K562 (cell line): Measurements from ENCODE around the gene SLC6A13. TPM values are rescaled to one million over a fixed set of nuclear protein-coding genes. Genes with fewer than 3 reads are reported as not detected.

Source experiments
- ATAC-seq: fragments of 200-7000 bp; cut with Tn5 transposase; 3 replicates; pipeline ENCODE4 v1.9.1; 2020; ENCODE audit warnings: moderate library complexity
- BruUV-seq: library from RNA; stranded (reverse); fragments of 400-500 nt; replicated peaks from 2 replicates; lab custom pipeline; 2021; lab: Mats Ljungman, UMichigan
- CTCF ChIA-PET: fragments of 300-600 bp; formaldehyde crosslinking; extraction: SDS; loops from one replicate; lab custom pipeline; 2021; ENCODE audit warnings: low intra/inter-chr PET ratio; lab: Yijun Ruan, JAX
- POLR2A ChIA-PET: fragments of 300-600, 350-650 bp; sonication (Branson Sonifier 250); formaldehyde crosslinking; extraction: SDS; loops from one replicate; lab custom pipeline; 2021; ENCODE audit warnings: antibody characterized with exemption, inconsistent platforms; lab: Yijun Ruan, JAX
- DNase-seq, 4 experiments: peaks; one replicate each; pipeline versions ENCODE4 v3.0.0 to v3.0.0-alpha.2; 2011 to 2018; ENCODE audit warnings: low spot score in 3 of 4, mixed read lengths in 3 of 4; ENCODE audit errors: extremely low read depth in 1 of 4
- FAIRE-seq: peaks from 2 replicates; lab custom pipeline; 2011; peaks lifted over from hg19 to GRCh38; lab: Jason Lieb, UNC
- H2AFZ ChIP-seq: 2 replicates; pipeline ENCODE4 v1.6.0; 2011; ENCODE audit warnings: low read depth, low read length, control low read depth, inconsistent platforms
- H3K27ac ChIP-seq: fragments of 200-600 bp; 3 replicates; pipeline ENCODE4 v1.8.0; 2011; ENCODE audit warnings: low read depth, mild to moderate bottlenecking, control low read depth, inconsistent platforms, low read length, moderate library complexity, mixed read lengths; ENCODE audit errors: extremely low read depth
- H3K27me3 ChIP-seq, 2 experiments: fragments of 300-600 bp in 1 of 2; 2 replicates in 1 of 2; 3 replicates in 1 of 2; pipeline versions ENCODE4 v1.6.0 to v1.8.0; 2011; ENCODE audit warnings: inconsistent platforms in 2 of 2, low read length in 2 of 2, mild to moderate bottlenecking in 1 of 2, mixed read lengths in 1 of 2, moderate library complexity in 1 of 2; ENCODE audit not compliant: control insufficient read depth in 2 of 2, insufficient read depth in 2 of 2
- H3K36me3 ChIP-seq: fragments of 300-600 bp; 3 replicates; pipeline ENCODE4 v1.8.0; 2011; ENCODE audit warnings: mild to moderate bottlenecking, low read length, inconsistent platforms; ENCODE audit not compliant: control insufficient read depth, insufficient read depth
- H3K4me1 ChIP-seq, 2 experiments: fragments of 200-600 bp in 1 of 2; replicated peaks in 1 of 2; 2 replicates in 1 of 2; 3 replicates in 1 of 2; pipeline versions ENCODE4 v1.5.1 to v1.8.0; 2011; ENCODE audit warnings: inconsistent platforms in 2 of 2, low read length in 2 of 2, mild to moderate bottlenecking in 1 of 2, mixed read lengths in 1 of 2, moderate library complexity in 1 of 2; ENCODE audit not compliant: control insufficient read depth in 2 of 2, insufficient read depth in 2 of 2
- H3K4me2 ChIP-seq: 2 replicates; pipeline ENCODE4 v1.6.1; 2011; ENCODE audit warnings: low read length, control low read depth, inconsistent platforms, mixed read lengths; ENCODE audit not compliant: insufficient read depth
- H3K4me3 ChIP-seq: fragments of 200-600 bp; sonication (generic), shearing (Covaris generic); 2 replicates; pipeline ENCODE4 v1.5.1; 2016; ENCODE audit warnings: control low read depth, inconsistent platforms
- H3K79me2 ChIP-seq: fragments of 200-600 bp; 3 replicates; pipeline ENCODE4 v1.8.0; 2011; ENCODE audit warnings: low read length, inconsistent platforms; ENCODE audit not compliant: control insufficient read depth, insufficient read depth
- H3K9ac ChIP-seq, 2 experiments: 2 replicates each; pipeline versions ENCODE4 v1.6.0 to v1.6.1; 2011; ENCODE audit warnings: low read depth in 2 of 2, low read length in 2 of 2, control low read depth in 1 of 2, inconsistent platforms in 1 of 2, mild to moderate bottlenecking in 1 of 2, mixed read lengths in 1 of 2; ENCODE audit not compliant: insufficient read depth in 1 of 2
- H3K9me1 ChIP-seq: one replicate; pipeline ENCODE4 v1.6.0; 2011; ENCODE audit warnings: inconsistent platforms, mild to moderate bottlenecking, low read length, moderate library complexity; ENCODE audit not compliant: control insufficient read depth, insufficient read depth
- H3K9me3 ChIP-seq: replicated peaks from 2 replicates; pipeline ENCODE4 v1.5.1; 2011; ENCODE audit warnings: low read depth, low read length, inconsistent platforms; ENCODE audit not compliant: control insufficient read depth, insufficient read depth
- H4K20me1 ChIP-seq: replicated peaks from 2 replicates; pipeline ENCODE4 v1.6.1; 2011; ENCODE audit warnings: low read length, inconsistent platforms, mixed read lengths; ENCODE audit not compliant: control insufficient read depth, insufficient read depth
- FIP1L1 ChIP-seq: fragments of 200-400 bp; formaldehyde crosslinking; IDR thresholded peaks from 2 replicates; pipeline ENCODE4 v1.6.1; 2018; ENCODE audit warnings: mild to moderate bottlenecking, low read depth, low read length; ENCODE audit not compliant: poor library complexity, severe bottlenecking
- LEF1 ChIP-seq: fragments of 450-650 bp; IDR thresholded peaks from 2 replicates; pipeline ENCODE4 v1.6.1; 2016; ENCODE audit warnings: mild to moderate bottlenecking
- MAFF ChIP-seq: IDR thresholded peaks from 2 replicates; pipeline ENCODE4 v1.6.1; 2012; ENCODE audit warnings: low read length, improper control_type of control experiment
- NFXL1 ChIP-seq: fragments of 450-650 bp; formaldehyde crosslinking; IDR thresholded peaks from 2 replicates; pipeline ENCODE4 v1.4.0; 2021; ENCODE audit warnings: mild to moderate bottlenecking
- SMARCB1 ChIP-seq: IDR thresholded peaks from 2 replicates; pipeline ENCODE4 v1.6.1; 2011; ENCODE audit warnings: improper control_type of control experiment, low read depth; ENCODE audit not compliant: insufficient read length
- ZNF140 ChIP-seq: fragments of 250-450 bp; sonication (Bioruptor Pico); IDR thresholded peaks from 2 replicates; pipeline ENCODE4 v1.8.0; 2021; ENCODE audit warnings: moderate library complexity, mild to moderate bottlenecking, inconsistent platforms
- ZNF644 ChIP-seq: fragments of 200-800 bp; sonication (Bioruptor generic); IDR thresholded peaks from 2 replicates; pipeline ENCODE4 v1.6.1; 2016; ENCODE audit warnings: low read depth, missing genetic modification characterization, missing compliant biosample characterization
- WGBS: fragments of 100-300 bp; shearing (Covaris generic); methylation state at CpG from one replicate; pipeline ENCODE4 v1.1.6; 2016; ENCODE audit warnings: low coverage, mixed read lengths; ENCODE audit not compliant: insufficient coverage; ENCODE audit errors: missing lambda C conversion rate; 5-methylcytosine and 5-hydroxymethylcytosine counted together
- in situ Hi-C: fragments of 300-500 bp; cut with MboI; formaldehyde crosslinking; loops from 4 replicates; pipeline ENCODE4 v1.15.0; 2018; ENCODE audit warnings: inconsistent platforms, mixed read lengths
- intact Hi-C: fragments of 100-400 bp; cut with micrococcal nuclease; formaldehyde crosslinking; loops from 2 replicates; pipeline ENCODE4 v1.14.2; 2022
- polyA plus RNA-seq, 8 experiments: library from polyadenylated mRNA; depleted of rRNA in 4 of 8; stranded (reverse) in 5 of 8; unstranded in 3 of 8; fragments of >200 nt; fragmentation: Nextera tagmentation in 2 of 8; fragmentation: Illumina TruSeq in 1 of 8; extraction: Ambion mirVana in 2 of 8; extraction: Trizol in 1 of 8; gene quantifications; 2 replicates each; pipeline versions ENCODE4 v1.2.1 to v1.2.3, GENCODE V29; 2011 to 2014; ENCODE audit warnings: inconsistent platforms in 1 of 8, missing spikeins in 1 of 8
- total RNA-seq, 7 experiments: library from RNA; depleted of rRNA in 6 of 7; stranded (reverse); fragments of >200 nt in 6 of 7; fragmentation: Illumina TruSeq in 2 of 7; extraction: Trizol in 2 of 7; gene quantifications; 2 replicates each; pipeline versions ENCODE4 v1.2.1 to v1.2.3, GENCODE V29; 2011 to 2021; ENCODE audit warnings: low replicate concordance in 1 of 7
- TF ChIP-seq, protein P1 (sequence below): fragments of 450-650 bp; formaldehyde crosslinking; IDR thresholded peaks from 2 replicates; pipeline ENCODE4 v1.4.0; 2020; ENCODE audit warnings: mild to moderate bottlenecking
- TF ChIP-seq, protein P2 (sequence below): sonication (generic); formaldehyde crosslinking; IDR thresholded peaks from 2 replicates; pipeline ENCODE4 v1.8.0; 2022; ENCODE audit warnings: mild to moderate bottlenecking, missing genetic modification reagents
- TF ChIP-seq, protein P3 (sequence below): fragments of 250-450 bp; sonication (Bioruptor Pico); IDR thresholded peaks from 2 replicates; pipeline ENCODE4 v1.4.0; 2020; ENCODE audit warnings: mild to moderate bottlenecking, moderate library complexity

The SLC6A13 gene
- total and polyA plus RNA-seq, 9 of the 15 experiments (the other 6 are each of a cell fraction or from before 2014, with no cell fraction given), result 0.06 to 0.33 (median 0.22) TPM; not detected in 4

DNA sequence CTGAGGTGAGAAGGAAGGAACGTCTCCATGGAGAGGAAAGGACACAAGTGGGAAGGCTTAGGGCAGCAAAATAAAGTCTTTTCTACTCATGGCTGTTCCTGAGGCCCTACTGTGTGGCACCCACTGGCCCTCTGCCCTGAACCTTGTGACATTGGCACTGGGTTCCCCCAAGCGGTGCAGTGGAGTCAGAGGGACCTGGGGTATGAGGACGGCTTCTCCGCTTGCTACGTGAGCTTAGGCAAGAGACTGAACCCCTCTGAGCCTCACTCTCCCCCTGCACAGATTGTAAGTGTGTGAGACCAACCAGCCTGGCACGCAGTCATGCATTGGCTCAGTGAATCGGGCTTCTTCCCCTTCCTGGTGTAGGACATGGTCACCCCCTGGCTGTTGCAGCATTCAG is 68.4 kb downstream of the SLC6A13 start:
- H3K4me2 ChIP-seq, result no peak overlapping the region
- H3K79me2 ChIP-seq, result no peaks in the 10 kb centered on the region
- no peak overlapping the region for H3K4me3 ChIP-seq
- no peak for DNase-seq
- ChIA-PET CTCF (no interaction called here), POLR2A (interaction anchor here (0.9 kb wide), 1 partner anchor 26 kb away, joined by 3 read pairs; no protein-coding TSS in a partner anchor)
- in situ Hi-C loops (no loop called here), intact Hi-C loops (no loop called here)
- peaks cover 14 to 60% of the 10 kb centered on the region in 2 experiments; a peak in 4 of 5 replicates for H3K27me3 ChIP-seq
- peaks cover 0 to under 1% of the 10 kb centered on the region in 2 experiments; a peak in 2 of 5 replicates for H3K4me1 ChIP-seq
- H3K9me1 ChIP-seq, result no peaks in the 10 kb centered on the region
- FAIRE-seq, result no peak
- H3K9me3 ChIP-seq, result no peaks in the 10 kb centered on the region
- H4K20me1 ChIP-seq, result peaks cover 4% of the 10 kb centered on the region; the same call in 1 of the 2 replicates
- H3K27ac ChIP-seq, result no peak overlapping the region
- no peak overlapping the region for H2AFZ ChIP-seq
- no peak for TF ChIP-seq NFXL1
- TF ChIP-seq FIP1L1, result no peak
- no peak for TF ChIP-seq MAFF
- no peak for TF ChIP-seq SMARCB1
- TF ChIP-seq, protein P1, sequence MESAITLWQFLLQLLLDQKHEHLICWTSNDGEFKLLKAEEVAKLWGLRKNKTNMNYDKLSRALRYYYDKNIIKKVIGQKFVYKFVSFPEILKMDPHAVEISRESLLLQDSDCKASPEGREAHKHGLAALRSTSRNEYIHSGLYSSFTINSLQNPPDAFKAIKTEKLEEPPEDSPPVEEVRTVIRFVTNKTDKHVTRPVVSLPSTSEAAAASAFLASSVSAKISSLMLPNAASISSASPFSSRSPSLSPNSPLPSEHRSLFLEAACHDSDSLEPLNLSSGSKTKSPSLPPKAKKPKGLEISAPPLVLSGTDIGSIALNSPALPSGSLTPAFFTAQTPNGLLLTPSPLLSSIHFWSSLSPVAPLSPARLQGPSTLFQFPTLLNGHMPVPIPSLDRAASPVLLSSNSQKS (CRISPR knock-in tag), result no peak
- TF ChIP-seq LEF1, result no peak
- TF ChIP-seq ZNF644, result no peak
- TF ChIP-seq ZNF140 (CRISPR knock-in tag), result no peak
- TF ChIP-seq, protein P2, sequence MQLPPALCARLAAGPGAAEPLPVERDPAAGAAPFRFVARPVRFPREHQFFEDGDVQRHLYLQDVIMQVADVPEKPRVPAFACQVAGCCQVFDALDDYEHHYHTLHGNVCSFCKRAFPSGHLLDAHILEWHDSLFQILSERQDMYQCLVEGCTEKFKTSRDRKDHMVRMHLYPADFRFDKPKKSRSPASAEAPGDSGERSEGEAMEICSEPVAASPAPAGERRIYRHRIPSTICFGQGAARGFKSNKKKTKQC, result no peak
- TF ChIP-seq, protein P3, sequence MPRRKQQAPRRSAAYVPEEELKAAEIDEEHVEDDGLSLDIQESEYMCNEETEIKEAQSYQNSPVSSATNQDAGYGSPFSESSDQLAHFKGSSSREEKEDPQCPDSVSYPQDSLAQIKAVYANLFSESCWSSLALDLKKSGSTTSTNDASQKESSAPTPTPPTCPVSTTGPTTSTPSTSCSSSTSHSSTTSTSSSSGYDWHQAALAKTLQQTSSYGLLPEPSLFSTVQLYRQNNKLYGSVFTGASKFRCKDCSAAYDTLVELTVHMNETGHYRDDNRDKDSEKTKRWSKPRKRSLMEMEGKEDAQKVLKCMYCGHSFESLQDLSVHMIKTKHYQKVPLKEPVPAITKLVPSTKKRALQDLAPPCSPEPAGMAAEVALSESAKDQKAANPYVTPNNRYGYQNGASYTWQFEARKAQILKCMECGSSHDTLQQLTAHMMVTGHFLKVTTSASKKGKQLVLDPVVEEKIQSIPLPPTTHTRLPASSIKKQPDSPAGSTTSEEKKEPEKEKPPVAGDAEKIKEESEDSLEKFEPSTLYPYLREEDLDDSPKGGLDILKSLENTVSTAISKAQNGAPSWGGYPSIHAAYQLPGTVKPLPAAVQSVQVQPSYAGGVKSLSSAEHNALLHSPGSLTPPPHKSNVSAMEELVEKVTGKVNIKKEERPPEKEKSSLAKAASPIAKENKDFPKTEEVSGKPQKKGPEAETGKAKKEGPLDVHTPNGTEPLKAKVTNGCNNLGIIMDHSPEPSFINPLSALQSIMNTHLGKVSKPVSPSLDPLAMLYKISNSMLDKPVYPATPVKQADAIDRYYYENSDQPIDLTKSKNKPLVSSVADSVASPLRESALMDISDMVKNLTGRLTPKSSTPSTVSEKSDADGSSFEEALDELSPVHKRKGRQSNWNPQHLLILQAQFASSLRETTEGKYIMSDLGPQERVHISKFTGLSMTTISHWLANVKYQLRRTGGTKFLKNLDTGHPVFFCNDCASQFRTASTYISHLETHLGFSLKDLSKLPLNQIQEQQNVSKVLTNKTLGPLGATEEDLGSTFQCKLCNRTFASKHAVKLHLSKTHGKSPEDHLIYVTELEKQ (CRISPR knock-in tag), result no peak
- no TSS peak for BruUV-seq
- no peak overlapping the region for H3K9ac ChIP-seq
- no peaks in the 10 kb centered on the region for H3K36me3 ChIP-seq
- WGBS, result 0% methylated on average over 5 of the region's 7 CpGs
- ATAC-seq, result no peak
